Measurements from ENCODE around the gene SCNM1. TPM values are rescaled to one million over a fixed set of nuclear protein-coding genes. Genes with fewer than 3 reads are reported as not detected.

The SCNM1 gene
- total RNA-seq: 10 to 100 TPM; 60.6 to 69.6 TPM

GRCh38 chr1:151165738-151166504 lies at the start of gene SCNM1, which contains the start of gene LYSMD1:
TSS of gene SCNM1 (plus strand) at chr1:151166144. CDS start at chr1:151166153, 9 bp downstream.
TSS of gene LYSMD1 (minus strand) at chr1:151165902. CDS start at chr1:151165258, 644 bp downstream.
- no peaks in the 10 kb centered on the region for H3K9me3 Mint-ChIP-seq (ENCODE audit: low read depth)
- peak within 1 kb of the TSS; percentile 89 for H3K27ac Mint-ChIP-seq
- H3K4me3 Mint-ChIP-seq: peak within 1 kb of the TSS; percentile 91
- peak; percentile 99 for DNase-seq
- peaks cover 48% of the 10 kb centered on the region for H3K4me1 Mint-ChIP-seq
- ATAC-seq: peak; percentile 97
- peaks cover 28% of the 10 kb centered on the region for H3K36me3 Mint-ChIP-seq
- H3K27me3 Mint-ChIP-seq: no peaks in the 10 kb centered on the region
- CTCF ChIA-PET: interaction anchor here (0.5 to 2.3 kb wide), 10 partner anchors 9 to 141 kb away, joined by 3 to 12 read pairs (median 4); partner anchors contain the start of genes GABPB2, TMOD4 and TNFAIP8L2

- Mint-ChIP-seq H3K27me3 (no peaks in the 10 kb centered on the region), H3K27ac (no peak overlapping the region)
Measured at GRCh38 chr1:151124763-151125403, 41.1 kb upstream of the SCNM1 start.

GRCh38 chr1:151128800-151129199 lies 37.1 kb upstream of the SCNM1 start:
- CTCF ChIA-PET: interaction anchor here (1.2 kb wide), 2 partner anchors 11 to 27 kb away, joined by 4 to 5 read pairs; no protein-coding TSS in a partner anchor
- Mint-ChIP-seq H3K9me3 (ENCODE audit: low read depth) (no peaks in the 10 kb centered on the region), H3K27me3 (peaks cover 16% of the 10 kb centered on the region), H3K36me3 (peaks cover 3% of the 10 kb centered on the region), H3K27ac (no peak overlapping the region), H3K4me3 (no peak overlapping the region), H3K4me1 (peaks cover 13% of the 10 kb centered on the region)
- no peak for ATAC-seq
- DNase-seq: no peak

More at GRCh38 chr1:151124763-151125403, 41.1 kb upstream of the SCNM1 start:
- H3K9me3 Mint-ChIP-seq (ENCODE audit: low read depth): no peaks in the 10 kb centered on the region
- no peaks in the 10 kb centered on the region for H3K4me1 Mint-ChIP-seq
- CTCF ChIA-PET: no interaction called here
- H3K4me3 Mint-ChIP-seq: no peak overlapping the region
- DNase-seq: no peak
- ATAC-seq: no peak
- H3K36me3 Mint-ChIP-seq: peaks cover 7% of the 10 kb centered on the region

GRCh38 chr1:151130987-151131586 lies 34.9 kb upstream of the SCNM1 start:
- H3K4me3 Mint-ChIP-seq: peak overlapping the region; percentile 64
- ATAC-seq (peak; percentile 98), DNase-seq (peak; percentile 82)
- peak overlapping the region; percentile 1 for H3K27ac Mint-ChIP-seq
- H3K4me1 Mint-ChIP-seq: peaks cover 15% of the 10 kb centered on the region
- no peaks in the 10 kb centered on the region for H3K9me3 Mint-ChIP-seq (ENCODE audit: low read depth)
- H3K36me3 Mint-ChIP-seq: no peaks in the 10 kb centered on the region
- peaks cover 16% of the 10 kb centered on the region for H3K27me3 Mint-ChIP-seq
- CTCF ChIA-PET: interaction anchor here (1.0 to 2.9 kb wide), 7 partner anchors 10 to 107 kb away, joined by 3 to 11 read pairs (median 4); no protein-coding TSS in a partner anchor

GRCh38 chr1:151131701-151132334 lies 34.1 kb upstream of the SCNM1 start:
- Mint-ChIP-seq H3K27me3 (peaks cover 16% of the 10 kb centered on the region), H3K4me3 (peak overlapping the region; percentile 64), H3K36me3 (no peaks in the 10 kb centered on the region), H3K9me3 (ENCODE audit: low read depth) (no peaks in the 10 kb centered on the region), H3K27ac (peak overlapping the region; percentile 1), H3K4me1 (peaks cover 15% of the 10 kb centered on the region)
- CTCF ChIA-PET: interaction anchor here (1.0 to 2.9 kb wide), 5 partner anchors 9 to 106 kb away, joined by 3 to 11 read pairs (median 4); no protein-coding TSS in a partner anchor
- no peak for ATAC-seq
- no peak for DNase-seq

- CTCF ChIA-PET: interaction anchor here (1.1 to 2.4 kb wide), 2 partner anchors 32 to 33 kb away, joined by 3 to 11 read pairs; no protein-coding TSS in a partner anchor
- Mint-ChIP-seq H3K27ac (no peak overlapping the region), H3K36me3 (no peaks in the 10 kb centered on the region), H3K27me3 (peaks cover 16% of the 10 kb centered on the region), H3K9me3 (ENCODE audit: low read depth) (no peaks in the 10 kb centered on the region), H3K4me1 (peaks cover 15% of the 10 kb centered on the region), H3K4me3 (no peak overlapping the region)
- ATAC-seq (no peak), DNase-seq (no peak)
Measured at GRCh38 chr1:151132335-151133017, 33.5 kb upstream of the SCNM1 start.

GRCh38 chr1:151133018-151133806 lies 32.7 kb upstream of the SCNM1 start:
- CTCF ChIA-PET: interaction anchor here (1.1 kb wide), 1 partner anchor 33 kb away, joined by 3 read pairs; no protein-coding TSS in a partner anchor
- Mint-ChIP-seq H3K36me3 (no peaks in the 10 kb centered on the region), H3K27me3 (peaks cover 16% of the 10 kb centered on the region), H3K9me3 (ENCODE audit: low read depth) (no peaks in the 10 kb centered on the region), H3K27ac (no peak overlapping the region), H3K4me1 (peaks cover 15% of the 10 kb centered on the region), H3K4me3 (no peak overlapping the region)
- ATAC-seq (no peak), DNase-seq (no peak)

GRCh38 chr1:151134396-151134795 lies 31.5 kb upstream of the SCNM1 start:
- H3K36me3 Mint-ChIP-seq: no peaks in the 10 kb centered on the region
- peaks cover 15% of the 10 kb centered on the region for H3K4me1 Mint-ChIP-seq
- ATAC-seq (no peak), DNase-seq (no peak)
- H3K4me3 Mint-ChIP-seq: no peak overlapping the region
- CTCF ChIA-PET: interaction anchor here (0.8 to 1.6 kb wide), 3 partner anchors 21 to 110 kb away, joined by 3 to 6 read pairs (median 5); no protein-coding TSS in a partner anchor
- no peak overlapping the region for H3K27ac Mint-ChIP-seq
- H3K27me3 Mint-ChIP-seq: peaks cover 16% of the 10 kb centered on the region
- no peaks in the 10 kb centered on the region for H3K9me3 Mint-ChIP-seq (ENCODE audit: low read depth)

GRCh38 chr1:151134991-151135390 lies 31.0 kb upstream of the SCNM1 start:
- H3K36me3 Mint-ChIP-seq: no peaks in the 10 kb centered on the region
- no peak overlapping the region for H3K27ac Mint-ChIP-seq
- H3K9me3 Mint-ChIP-seq (ENCODE audit: low read depth): no peaks in the 10 kb centered on the region
- CTCF ChIA-PET: interaction anchor here (1.2 to 1.6 kb wide), 2 partner anchors 20 to 21 kb away, joined by 3 to 6 read pairs; no protein-coding TSS in a partner anchor
- H3K4me1 Mint-ChIP-seq: peaks cover 15% of the 10 kb centered on the region
- H3K27me3 Mint-ChIP-seq: peaks cover 16% of the 10 kb centered on the region
- ATAC-seq (no peak), DNase-seq (no peak)
- H3K4me3 Mint-ChIP-seq: no peak overlapping the region

GRCh38 chr1:151135433-151136385 lies 30.2 kb upstream of the SCNM1 start:
- no peak overlapping the region for H3K4me3 Mint-ChIP-seq
- ATAC-seq (no peak), DNase-seq (no peak)
- no peak overlapping the region for H3K27ac Mint-ChIP-seq
- CTCF ChIA-PET: interaction anchor here (0.5 to 1.6 kb wide), 3 partner anchors 18 to 114 kb away, joined by 3 to 6 read pairs (median 5); no protein-coding TSS in a partner anchor
- H3K9me3 Mint-ChIP-seq (ENCODE audit: low read depth): no peaks in the 10 kb centered on the region
- peaks cover 11% of the 10 kb centered on the region for H3K27me3 Mint-ChIP-seq
- H3K36me3 Mint-ChIP-seq: no peaks in the 10 kb centered on the region
- H3K4me1 Mint-ChIP-seq: peaks cover 13% of the 10 kb centered on the region

GRCh38 chr1:151137789-151138188 lies 28.2 kb upstream of the SCNM1 start:
- no peaks in the 10 kb centered on the region for H3K9me3 Mint-ChIP-seq (ENCODE audit: low read depth)
- DNase-seq (no peak), ATAC-seq (no peak)
- H3K27me3 Mint-ChIP-seq: no peaks in the 10 kb centered on the region
- H3K4me1 Mint-ChIP-seq: peaks cover 2% of the 10 kb centered on the region
- no peaks in the 10 kb centered on the region for H3K36me3 Mint-ChIP-seq
- CTCF ChIA-PET: no interaction called here
- H3K27ac Mint-ChIP-seq: no peak overlapping the region
- H3K4me3 Mint-ChIP-seq: no peak overlapping the region
